ENCODE measurements around the gene THRAP3.

The THRAP3 gene

DNA sequence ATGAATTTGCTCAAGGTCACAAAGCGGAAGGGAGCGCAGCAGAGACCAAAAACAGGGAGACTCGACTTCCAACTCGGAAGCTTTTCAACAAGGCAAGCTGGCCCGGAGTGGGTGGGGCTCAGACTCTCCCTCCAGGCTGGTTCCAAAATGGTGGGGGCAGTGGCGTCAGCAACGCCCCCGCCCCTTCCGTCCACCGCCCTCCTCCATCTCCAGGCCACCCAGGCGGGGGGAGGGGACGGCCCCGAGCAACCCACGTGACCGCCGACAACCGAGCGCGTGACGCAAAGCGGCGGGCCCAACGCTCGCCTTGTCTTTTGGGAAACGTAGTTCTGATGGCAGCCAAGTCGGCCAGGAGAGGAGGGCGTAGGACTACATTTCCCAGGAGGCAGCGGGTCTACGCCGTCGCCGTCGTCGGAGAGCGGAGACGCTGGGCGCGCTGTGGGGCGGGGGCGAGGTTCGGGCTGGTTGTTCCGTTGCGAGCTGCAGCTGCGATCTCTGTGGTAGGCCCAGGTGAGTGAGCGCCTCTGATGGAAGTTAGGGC is at the start of gene THRAP3:
Gene THRAP3, plus strand, starts transcription at position 448 of the 541 bp plus-strand sequence. CDS start 58,121 bp downstream, outside the sequence.
- DNase-seq (ENCODE audit: insufficient read length, low spot score) (peak; percentile 88), FAIRE-seq (no peak)
- TF ChIP-seq CTCF (IDR thresholded peaks at IDR 0.05; ENCODE audit: insufficient read depth, missing control alignments): no peak

DNA sequence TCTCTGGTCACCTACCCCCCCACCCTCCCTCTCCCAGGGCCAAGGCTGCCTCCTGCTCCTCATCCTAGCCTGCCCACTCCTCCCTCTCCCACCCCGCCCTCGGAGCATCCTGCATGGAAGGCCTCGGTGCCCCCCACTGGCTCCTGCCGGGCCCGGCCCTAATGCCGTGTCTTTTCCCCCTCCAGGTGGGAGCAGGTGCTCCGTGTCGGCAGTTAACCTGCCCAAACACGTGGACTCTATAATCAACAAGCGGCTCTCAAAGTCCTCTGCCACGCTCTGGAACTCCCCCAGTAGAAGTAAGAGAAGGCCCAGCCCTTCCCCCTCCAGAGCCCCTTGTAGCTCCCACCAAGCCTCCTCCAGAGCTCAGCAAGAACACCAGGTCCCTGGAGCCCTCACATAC is 49.5 kb upstream of the THRAP3 start:
- FAIRE-seq (no peak), DNase-seq (ENCODE audit: insufficient read length, low spot score) (no peak)
- TF ChIP-seq CTCF (IDR thresholded peaks at IDR 0.05; ENCODE audit: insufficient read depth, missing control alignments): no peak

- FAIRE-seq: no peak
- no peak for DNase-seq (ENCODE audit: insufficient read length, low spot score)
- no peak for TF ChIP-seq CTCF (IDR thresholded peaks at IDR 0.05; ENCODE audit: insufficient read depth, missing control alignments)
These were observed 48.8 kb upstream of the THRAP3 start for GRCh38 chr1:36175137-36176095.

- DNase-seq (ENCODE audit: insufficient read length, low spot score): no peak
- FAIRE-seq: no peak
- TF ChIP-seq CTCF (IDR thresholded peaks at IDR 0.05; ENCODE audit: insufficient read depth, missing control alignments): no peak
These were observed 47.9 kb upstream of the THRAP3 start for GRCh38 chr1:36176106-36176949.

DNA sequence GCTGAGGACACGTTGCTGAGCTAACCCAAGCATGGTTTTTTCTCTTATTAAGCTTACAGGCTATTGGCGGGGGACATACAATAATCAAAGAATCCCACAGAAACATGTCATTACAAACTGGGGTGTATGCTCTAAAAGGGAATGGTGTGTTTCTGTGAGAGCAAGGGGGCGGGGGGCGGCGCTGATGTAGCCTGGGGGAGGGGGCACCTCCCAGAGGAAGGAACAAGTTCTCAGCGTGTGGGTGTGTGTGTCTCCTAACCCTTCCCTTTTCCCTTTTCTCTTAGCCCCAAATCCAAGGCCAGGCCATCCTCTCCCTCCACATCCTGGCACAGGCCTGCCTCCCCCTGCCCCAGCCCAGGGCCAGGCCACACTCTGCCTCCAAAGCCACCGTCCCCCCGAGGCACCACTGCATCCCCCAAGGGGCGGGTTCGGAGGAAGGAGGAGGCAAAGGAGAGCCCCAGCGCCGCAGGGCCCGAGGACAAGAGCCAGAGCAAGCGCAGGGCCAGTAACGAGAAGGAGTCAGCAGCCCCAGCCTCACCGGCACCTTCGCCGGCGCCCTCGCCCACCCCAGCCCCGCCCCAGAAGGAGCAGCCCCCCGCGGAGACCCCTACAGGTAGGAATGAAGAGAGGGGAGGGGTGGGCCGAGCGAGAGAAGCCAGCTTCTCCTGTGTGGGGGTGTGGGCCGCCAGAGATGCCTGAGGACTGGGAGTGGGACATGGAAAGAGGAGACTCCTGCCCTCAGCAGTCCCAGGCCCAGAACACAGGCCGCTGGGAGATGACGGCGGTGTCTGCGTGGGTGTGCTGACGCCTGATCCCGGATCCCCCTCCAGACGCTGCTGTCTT is 46.4 kb upstream of the THRAP3 start:
- FAIRE-seq: no peak
- TF ChIP-seq CTCF (IDR thresholded peaks at IDR 0.05; ENCODE audit: insufficient read depth, missing control alignments): no peak
- DNase-seq (ENCODE audit: insufficient read length, low spot score): no peak

DNA sequence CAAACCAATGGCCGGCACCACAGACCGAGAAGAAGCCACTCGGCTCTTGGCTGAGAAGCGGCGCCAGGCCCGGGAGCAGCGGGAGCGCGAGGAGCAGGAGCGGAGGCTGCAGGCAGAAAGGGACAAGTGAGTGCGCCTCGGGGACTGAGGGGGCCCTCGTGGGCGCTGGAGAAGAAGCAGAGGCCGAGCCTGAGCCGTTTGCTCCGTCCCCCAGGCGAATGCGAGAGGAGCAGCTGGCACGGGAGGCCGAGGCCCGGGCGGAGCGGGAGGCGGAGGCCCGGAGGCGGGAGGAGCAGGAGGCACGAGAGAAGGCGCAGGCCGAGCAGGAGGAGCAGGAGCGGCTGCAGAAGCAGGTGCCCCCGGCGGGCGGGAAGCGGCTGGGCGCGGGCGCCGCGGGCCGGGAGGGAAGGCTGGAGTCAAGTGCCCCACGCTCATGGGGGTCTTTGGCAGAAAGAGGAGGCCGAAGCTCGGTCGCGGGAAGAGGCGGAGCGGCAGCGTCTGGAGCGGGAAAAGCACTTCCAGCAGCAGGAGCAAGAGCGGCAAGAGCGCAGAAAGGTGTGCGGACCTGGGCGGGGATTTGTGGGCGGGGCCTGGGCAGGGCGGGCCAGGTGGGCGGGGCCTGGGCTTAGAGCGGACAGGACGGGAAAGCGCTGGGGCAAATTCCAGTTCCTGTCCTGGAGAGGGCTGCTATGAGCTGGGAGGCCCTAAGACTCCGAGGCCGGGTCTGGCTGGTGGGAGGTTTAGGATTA is 45.6 kb upstream of the THRAP3 start:
- DNase-seq (ENCODE audit: insufficient read length, low spot score): no peak
- FAIRE-seq: no peak
- no peak for TF ChIP-seq CTCF (IDR thresholded peaks at IDR 0.05; ENCODE audit: insufficient read depth, missing control alignments)
